OCI-LY1 (cell line): ENCODE data around the gene TNFRSF21.

Experiments used
- H2AFZ ChIP-seq: fragments of 200-600 bp; sonication (generic), shearing (Covaris generic); 2 replicates; pipeline ENCODE4 v1.6.0; 2014; ENCODE audit warnings: antibody characterized with exemption, mild to moderate bottlenecking, low read length
- H3F3A ChIP-seq: fragments of 200-600 bp; sonication (generic), shearing (Covaris generic); 2 replicates; pipeline ENCODE4 v1.6.0; 2014; ENCODE audit warnings: mild to moderate bottlenecking, antibody characterized with exemption, low read length, moderate library complexity; ENCODE audit not compliant: insufficient read depth
- H3K27ac ChIP-seq: fragments of 200-600 bp; sonication (generic); 2 replicates; pipeline ENCODE4 v1.5.1; 2014; ENCODE audit warnings: low read length, mixed run types, mild to moderate bottlenecking, low read depth; ENCODE audit not compliant: poor library complexity, severe bottlenecking
- H3K27me3 ChIP-seq: fragments of 200-600 bp; sonication (generic); 2 replicates; pipeline ENCODE4 v1.6.0; 2014; ENCODE audit warnings: antibody characterized with exemption, mild to moderate bottlenecking, low read length, moderate library complexity; ENCODE audit not compliant: insufficient read depth
- H3K36me3 ChIP-seq: fragments of 200-600 bp; sonication (generic); 2 replicates; pipeline ENCODE4 v1.6.1; 2014; ENCODE audit warnings: mild to moderate bottlenecking, antibody characterized with exemption, low read length, moderate library complexity, mixed read lengths; ENCODE audit not compliant: insufficient read depth
- H3K4me1 ChIP-seq: fragments of 200-600 bp; sonication (generic); 2 replicates; pipeline ENCODE4 v1.5.1; 2014; ENCODE audit warnings: mild to moderate bottlenecking, low read length, moderate library complexity; ENCODE audit not compliant: insufficient read depth, severe bottlenecking
- H3K4me2 ChIP-seq: fragments of 200-600 bp; sonication (generic), shearing (Covaris generic); 2 replicates; pipeline ENCODE4 v1.6.1; 2014; ENCODE audit warnings: low read length
- H3K4me3 ChIP-seq: fragments of 200-600 bp; sonication (generic); 2 replicates; pipeline ENCODE4 v1.5.1; 2014; ENCODE audit warnings: low read length, low read depth, mild to moderate bottlenecking, mixed read lengths; ENCODE audit not compliant: poor library complexity, severe bottlenecking
- H3K79me2 ChIP-seq: fragments of 200-600 bp; shearing (Covaris generic); 2 replicates; pipeline ENCODE4 v1.6.1; 2016; ENCODE audit warnings: mixed run types, low read length, mixed read lengths; ENCODE audit not compliant: insufficient read depth
- H3K9ac ChIP-seq: fragments of 200-600 bp; sonication (generic), shearing (Covaris generic); 2 replicates; pipeline ENCODE4 v1.6.1; 2014; ENCODE audit warnings: mild to moderate bottlenecking, low read length, mixed read lengths
- H3K9me2 ChIP-seq: fragments of 200-600 bp; sonication (generic), shearing (Covaris generic); 2 replicates; pipeline ENCODE4 v1.6.1; 2014; ENCODE audit warnings: low read depth, mild to moderate bottlenecking, low read length, mixed read lengths
- H3K9me3 ChIP-seq: fragments of 200-600 bp; shearing (Covaris generic); 2 replicates; pipeline ENCODE4 v1.6.1; 2014; ENCODE audit warnings: low read length, mixed read lengths
- H4K20me1 ChIP-seq: fragments of 200-600 bp; sonication (generic), shearing (Covaris generic); 2 replicates; pipeline ENCODE4 v1.6.0; 2016; ENCODE audit warnings: mild to moderate bottlenecking, low read length; ENCODE audit not compliant: insufficient read depth
- EZH2 ChIP-seq: fragments of 200-600 bp; sonication (generic), shearing (Covaris generic); IDR thresholded peaks from 2 replicates; pipeline ENCODE4 v1.8.0; 2017; ENCODE audit warnings: borderline replicate concordance, mixed run types, mild to moderate bottlenecking, antibody characterized with exemption, low read length, moderate library complexity, mixed read lengths
- TF ChIP-seq, protein P1 (sequence below): fragments of 200-600 bp; sonication (generic), shearing (Covaris generic); IDR thresholded peaks from 2 replicates; pipeline ENCODE4 v1.5.1; 2017; ENCODE audit warnings: mild to moderate bottlenecking, antibody characterized with exemption, low read length, moderate library complexity, mixed read lengths

Gene TNFRSF21

DNA sequence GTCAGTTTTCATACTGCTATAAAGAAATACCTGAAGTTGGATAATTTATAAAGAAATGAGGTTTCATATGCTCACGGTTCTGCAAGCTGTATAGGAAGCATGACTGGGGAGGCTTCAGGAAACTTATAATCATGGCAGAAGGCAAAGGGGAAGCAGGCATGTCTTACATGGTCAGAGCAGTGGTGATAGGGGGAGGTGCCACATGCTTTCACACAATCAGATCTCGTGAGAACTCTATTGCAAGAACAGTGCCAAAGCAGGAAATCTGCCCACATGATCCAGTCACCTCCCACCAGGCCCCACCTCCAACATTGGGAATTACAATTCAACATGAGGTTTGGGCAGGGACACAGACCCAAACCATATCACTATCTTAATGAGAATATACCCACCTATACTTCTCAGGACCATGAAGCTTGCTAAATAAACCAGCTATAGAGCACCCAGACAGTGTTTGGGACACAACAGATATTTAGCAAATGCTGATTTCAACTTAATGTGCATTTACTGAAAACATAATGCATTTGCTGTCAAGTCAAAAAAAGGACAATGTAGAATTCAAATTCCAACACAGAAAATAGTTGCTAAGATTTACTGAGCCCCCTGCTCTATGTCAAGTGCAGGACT lies 63.8 kb downstream of the TNFRSF21 start:
- Histone ChIP-seq H3K9me2 (no peaks in the 10 kb centered on the region), H3K4me1 (peaks cover 85% of the 10 kb centered on the region), H3K9me3 (no peaks in the 10 kb centered on the region), H3K9ac (peak overlapping the region; percentile 28), H3F3A (no peaks in the 10 kb centered on the region), H3K27ac (peak overlapping the region; percentile 93), H4K20me1 (no peaks in the 10 kb centered on the region), H3K79me2 (no peaks in the 10 kb centered on the region), H3K27me3 (no peaks in the 10 kb centered on the region), H2AFZ (no peak overlapping the region), H3K4me2 (peak overlapping the region; percentile 46), H3K36me3 (no peaks in the 10 kb centered on the region), H3K4me3 (peak overlapping the region; percentile 3)
- TF ChIP-seq, protein P1, sequence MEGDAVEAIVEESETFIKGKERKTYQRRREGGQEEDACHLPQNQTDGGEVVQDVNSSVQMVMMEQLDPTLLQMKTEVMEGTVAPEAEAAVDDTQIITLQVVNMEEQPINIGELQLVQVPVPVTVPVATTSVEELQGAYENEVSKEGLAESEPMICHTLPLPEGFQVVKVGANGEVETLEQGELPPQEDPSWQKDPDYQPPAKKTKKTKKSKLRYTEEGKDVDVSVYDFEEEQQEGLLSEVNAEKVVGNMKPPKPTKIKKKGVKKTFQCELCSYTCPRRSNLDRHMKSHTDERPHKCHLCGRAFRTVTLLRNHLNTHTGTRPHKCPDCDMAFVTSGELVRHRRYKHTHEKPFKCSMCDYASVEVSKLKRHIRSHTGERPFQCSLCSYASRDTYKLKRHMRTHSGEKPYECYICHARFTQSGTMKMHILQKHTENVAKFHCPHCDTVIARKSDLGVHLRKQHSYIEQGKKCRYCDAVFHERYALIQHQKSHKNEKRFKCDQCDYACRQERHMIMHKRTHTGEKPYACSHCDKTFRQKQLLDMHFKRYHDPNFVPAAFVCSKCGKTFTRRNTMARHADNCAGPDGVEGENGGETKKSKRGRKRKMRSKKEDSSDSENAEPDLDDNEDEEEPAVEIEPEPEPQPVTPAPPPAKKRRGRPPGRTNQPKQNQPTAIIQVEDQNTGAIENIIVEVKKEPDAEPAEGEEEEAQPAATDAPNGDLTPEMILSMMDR: no peak
- no peak for TF ChIP-seq EZH2

DNA sequence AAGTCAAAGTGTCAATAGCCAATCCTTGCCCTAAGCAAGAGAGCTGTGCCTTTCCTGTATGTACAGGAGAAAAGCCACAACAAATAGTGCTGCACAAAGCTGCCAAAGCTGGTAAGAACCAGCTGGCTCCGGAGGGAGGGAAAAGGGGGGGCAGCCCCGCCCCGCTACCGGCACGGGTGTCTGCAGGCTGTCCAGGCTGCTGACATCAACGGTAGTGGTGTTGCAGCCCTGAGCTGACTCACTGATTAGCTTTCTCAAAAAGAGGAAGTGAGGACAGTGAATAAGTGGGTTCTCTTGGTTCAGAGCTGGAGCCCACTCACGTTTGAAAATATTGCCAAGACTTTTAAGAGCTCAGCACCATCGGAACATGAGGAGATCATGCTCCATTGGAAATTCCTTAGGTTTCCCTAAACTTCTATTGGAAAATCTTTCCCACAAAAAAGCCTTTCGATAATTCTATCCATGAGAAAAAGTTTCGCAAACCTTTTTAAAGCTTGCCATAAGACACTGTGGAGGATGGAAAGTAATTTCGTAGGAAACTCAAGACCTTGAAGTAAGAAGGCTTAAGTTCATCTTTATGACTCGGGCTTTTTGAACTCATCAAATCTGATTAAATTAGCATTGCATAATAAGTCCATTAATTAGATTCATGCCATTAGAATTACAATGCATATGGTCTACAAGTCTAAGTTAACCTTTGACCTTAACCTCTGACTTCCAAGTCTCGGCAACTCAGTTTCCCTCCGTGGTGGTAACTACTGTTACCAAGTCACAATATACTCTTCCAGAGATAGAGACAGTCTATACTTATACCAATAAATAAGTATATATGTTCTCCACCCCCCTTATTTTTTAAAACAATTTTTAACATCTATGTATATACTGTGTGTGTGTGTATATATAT lies 67.0 kb downstream of the TNFRSF21 start:
- Histone ChIP-seq H3K9ac (peak overlapping the region; percentile 51), H3K4me2 (peak overlapping the region; percentile 47), H3K9me2 (no peaks in the 10 kb centered on the region), H4K20me1 (no peaks in the 10 kb centered on the region), H3K4me1 (peaks cover 70% of the 10 kb centered on the region), H3K9me3 (no peaks in the 10 kb centered on the region), H3K27me3 (no peaks in the 10 kb centered on the region), H3K27ac (peak overlapping the region; percentile 88), H3K4me3 (no peak overlapping the region), H2AFZ (no peak overlapping the region), H3F3A (no peaks in the 10 kb centered on the region), H3K79me2 (no peaks in the 10 kb centered on the region), H3K36me3 (no peaks in the 10 kb centered on the region)
- TF ChIP-seq EZH2: no peak
- TF ChIP-seq, protein P1: no peak

DNA sequence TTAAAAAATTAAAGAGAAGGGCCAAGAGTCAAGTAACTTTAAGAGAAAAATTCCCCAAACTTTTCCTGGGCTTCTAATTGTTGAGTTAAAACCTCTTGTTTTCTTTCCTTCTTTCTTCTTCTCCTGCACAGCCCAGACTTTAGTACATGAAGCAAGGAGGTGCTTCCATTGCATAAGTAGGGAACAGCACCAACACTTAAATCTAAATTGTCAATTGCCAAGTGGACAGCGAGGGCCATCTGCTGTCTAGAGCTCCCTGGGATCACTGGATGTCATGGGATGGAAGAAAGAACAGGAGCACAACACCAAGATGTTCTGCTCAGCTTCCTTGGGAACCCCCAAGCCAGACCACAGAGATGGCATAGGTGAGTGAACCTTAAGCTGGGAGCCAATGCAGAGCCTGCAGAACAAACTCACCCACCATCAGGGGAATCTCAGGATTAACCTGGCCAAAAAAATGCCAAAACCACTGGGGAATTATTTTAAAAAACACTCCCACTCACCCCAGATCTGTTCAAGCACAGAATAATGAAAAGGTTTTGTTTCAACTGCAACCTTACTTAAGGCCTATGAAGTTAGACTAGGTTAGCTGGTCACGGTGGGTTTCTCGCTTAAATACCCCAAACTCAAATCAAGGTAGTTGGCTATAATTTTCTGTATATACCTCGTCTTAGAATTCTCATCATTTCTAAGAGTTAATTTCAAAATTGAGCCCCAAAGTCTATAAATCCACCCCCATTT lies 67.8 kb downstream of the TNFRSF21 start:
- Histone ChIP-seq H3K9me3 (no peaks in the 10 kb centered on the region), H3K27ac (peak overlapping the region; percentile 88), H3K9me2 (no peaks in the 10 kb centered on the region), H3K4me3 (no peak overlapping the region), H3F3A (no peaks in the 10 kb centered on the region), H4K20me1 (no peaks in the 10 kb centered on the region), H3K4me1 (peaks cover 65% of the 10 kb centered on the region), H3K4me2 (peak overlapping the region; percentile 47), H3K79me2 (no peaks in the 10 kb centered on the region), H3K36me3 (no peaks in the 10 kb centered on the region), H3K9ac (peak overlapping the region; percentile 51), H3K27me3 (no peaks in the 10 kb centered on the region), H2AFZ (no peak overlapping the region)
- TF ChIP-seq EZH2: no peak
- TF ChIP-seq, protein P1: no peak
